HepG2 (cell line): ENCODE measurements around the gene ICE2. TPM values are rescaled to one million over a fixed set of nuclear protein-coding genes. Genes with fewer than 3 reads are reported as not detected.

ENCODE experiments used
- ATF7-NPFF ChIP-seq: sonication (generic); formaldehyde crosslinking; IDR thresholded peaks from 2 replicates; pipeline ENCODE4 v1.8.1; 2023; ENCODE audit warnings: mild to moderate bottlenecking, low read depth, missing genetic modification reagents, moderate library complexity
- FLYWCH1 ChIP-seq: sonication (generic); formaldehyde crosslinking; IDR thresholded peaks from 2 replicates; pipeline ENCODE4 v1.8.1; 2023; ENCODE audit warnings: mild to moderate bottlenecking, missing genetic modification reagents
- GPN1 ChIP-seq: sonication (generic); formaldehyde crosslinking; IDR thresholded peaks from 2 replicates; pipeline ENCODE4 v1.5.1; 2020; ENCODE audit warnings: missing genetic modification reagents, borderline replicate concordance
- HDAC6 ChIP-seq: fragments of 200-600 bp; sonication (generic); IDR thresholded peaks from 2 replicates; pipeline ENCODE4 v1.7.0; 2017; ENCODE audit warnings: mild to moderate bottlenecking, antibody characterized with exemption, low read length, low read depth
- IRF2 ChIP-seq: IDR thresholded peaks from 2 replicates; pipeline ENCODE4 v1.6.1; 2018; ENCODE audit warnings: missing genetic modification reagents, missing compliant biosample characterization
- MIER3 ChIP-seq: IDR thresholded peaks from 2 replicates; pipeline ENCODE4 v1.6.1; 2016; ENCODE audit warnings: missing compliant biosample characterization, borderline replicate concordance
- NFRKB ChIP-seq: fragments of 450-650 bp; IDR thresholded peaks from 2 replicates; pipeline ENCODE4 v1.6.1; 2017
- POLR2G ChIP-seq: fragments of 200-400 bp; formaldehyde crosslinking; IDR thresholded peaks from 2 replicates; pipeline ENCODE4 v1.6.1; 2018; ENCODE audit warnings: mild to moderate bottlenecking, low read depth, low read length, moderate library complexity
- SMC3 ChIP-seq: IDR thresholded peaks from 2 replicates; pipeline ENCODE4 v1.6.1; 2011; ENCODE audit warnings: low read length, improper control_type of control experiment
- TCF12 ChIP-seq, 2 experiments: fragments of 450-650 bp in 1 of 2; sonication (generic) in 1 of 2; formaldehyde crosslinking in 1 of 2; IDR thresholded peaks; 2 replicates each; pipeline versions ENCODE4 v1.6.1 to v1.8.0; 2017 to 2022; ENCODE audit warnings: antibody characterized with exemption in 1 of 2, mild to moderate bottlenecking in 1 of 2, missing genetic modification reagents in 1 of 2, moderate library complexity in 1 of 2
- ZNF143 ChIP-seq: sonication (generic); formaldehyde crosslinking; IDR thresholded peaks from 2 replicates; pipeline ENCODE4 v1.4.0; 2020; ENCODE audit warnings: missing genetic modification reagents
- ZNF326 ChIP-seq: sonication (generic); formaldehyde crosslinking; IDR thresholded peaks from 2 replicates; pipeline ENCODE4 v1.4.0; 2020; ENCODE audit warnings: missing genetic modification reagents, borderline replicate concordance
- ZNF546 ChIP-seq: sonication (generic); formaldehyde crosslinking; conservative IDR thresholded peaks from 2 replicates; pipeline ENCODE4 v1.8.1; 2023; ENCODE audit warnings: mild to moderate bottlenecking, missing genetic modification reagents
- ZNF747 ChIP-seq: sonication (generic); formaldehyde crosslinking; IDR thresholded peaks from 2 replicates; pipeline ENCODE4 v1.8.1; 2023; ENCODE audit warnings: missing genetic modification reagents, mild to moderate bottlenecking, borderline replicate concordance
- ZNF75D ChIP-seq: sonication (generic); formaldehyde crosslinking; IDR thresholded peaks from 2 replicates; pipeline ENCODE4 v1.8.1; 2023; ENCODE audit warnings: missing genetic modification reagents, mild to moderate bottlenecking, borderline replicate concordance
- polyA plus RNA-seq, 8 experiments: library from polyadenylated mRNA; depleted of rRNA in 3 of 8; stranded (reverse) in 7 of 8; unstranded in 1 of 8; fragments of >200 nt; fragmentation: Illumina TruSeq in 4 of 8; extraction: Trizol in 4 of 8; gene quantifications; 2 replicates each; pipeline versions ENCODE4 v1.2.1 to v1.2.3, GENCODE V29; 2011 to 2016; ENCODE audit warnings: low read depth in 4 of 8, missing spikeins in 1 of 8, mixed read lengths in 1 of 8; ENCODE audit not compliant: insufficient read depth in 1 of 8
- total RNA-seq, 5 experiments: library from RNA; depleted of rRNA; stranded (reverse); fragments of >200 nt; fragmentation: Illumina TruSeq; extraction: Trizol; gene quantifications; 2 replicates each; pipeline ENCODE4 v1.2.3, GENCODE V29; 2016; ENCODE audit warnings: low read depth in 1 of 5
- TF ChIP-seq, protein P1 (sequence below): sonication (generic); formaldehyde crosslinking; IDR thresholded peaks from 2 replicates; pipeline ENCODE4 v1.4.0; 2020; ENCODE audit warnings: missing genetic modification reagents
- TF ChIP-seq, protein P2 (sequence below): sonication (generic); formaldehyde crosslinking; conservative IDR thresholded peaks from 2 replicates; pipeline ENCODE4 v1.8.0; 2022; ENCODE audit warnings: mild to moderate bottlenecking, moderate library complexity, missing genetic modification reagents
- TF ChIP-seq, protein P3 (sequence below): sonication (generic); formaldehyde crosslinking; IDR thresholded peaks from 2 replicates; pipeline ENCODE4 v1.4.0; 2020; ENCODE audit warnings: missing genetic modification reagents
- TF ChIP-seq, protein P4 (sequence below): IDR thresholded peaks from 2 replicates; pipeline ENCODE4 v1.6.1; 2018; ENCODE audit warnings: missing genetic modification reagents

Gene ICE2
- total and polyA plus RNA-seq, 2 of the 13 experiments (the other 11 are each of a cell fraction or from before 2014, with no cell fraction given) = 24.8 to 26.4 TPM

DNA sequence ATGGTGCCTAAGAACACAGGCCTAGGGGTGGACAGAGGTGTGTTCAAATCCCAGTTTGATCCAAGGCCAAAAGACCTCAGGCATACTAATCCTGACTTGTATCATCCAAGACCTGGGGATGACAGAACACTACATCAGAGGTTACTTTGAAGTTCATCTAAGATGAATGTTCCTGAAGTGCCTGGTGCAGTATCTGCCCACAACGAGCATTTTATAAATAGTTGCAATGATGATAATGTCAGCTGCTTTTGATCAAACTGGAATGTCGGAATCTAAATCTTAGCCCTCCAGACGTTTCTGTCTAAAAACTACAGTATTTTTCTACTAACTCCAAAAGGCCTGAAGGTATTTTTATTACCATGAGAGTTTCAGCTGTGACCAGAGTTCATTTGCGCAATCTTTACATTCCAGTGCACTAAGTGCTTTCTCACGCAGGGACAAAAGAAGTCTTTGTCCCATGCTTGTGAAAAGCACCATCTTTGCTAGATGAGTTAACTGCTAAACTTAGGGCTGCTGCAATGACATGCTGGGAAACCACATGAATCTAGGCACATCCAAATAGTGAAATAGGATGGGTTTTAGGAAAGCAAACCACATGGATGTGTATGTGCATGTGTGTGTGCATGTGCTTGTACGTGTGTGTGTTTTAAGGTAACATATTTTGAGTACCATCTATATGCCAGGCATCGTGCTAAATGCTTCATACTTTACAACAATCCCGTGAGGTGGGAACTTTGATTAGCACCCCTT lies 99.2 kb downstream of the ICE2 start (continued):
- peak; percentile 92 for TF ChIP-seq IRF2 (CRISPR knock-in tag)
- TF ChIP-seq, protein P1, sequence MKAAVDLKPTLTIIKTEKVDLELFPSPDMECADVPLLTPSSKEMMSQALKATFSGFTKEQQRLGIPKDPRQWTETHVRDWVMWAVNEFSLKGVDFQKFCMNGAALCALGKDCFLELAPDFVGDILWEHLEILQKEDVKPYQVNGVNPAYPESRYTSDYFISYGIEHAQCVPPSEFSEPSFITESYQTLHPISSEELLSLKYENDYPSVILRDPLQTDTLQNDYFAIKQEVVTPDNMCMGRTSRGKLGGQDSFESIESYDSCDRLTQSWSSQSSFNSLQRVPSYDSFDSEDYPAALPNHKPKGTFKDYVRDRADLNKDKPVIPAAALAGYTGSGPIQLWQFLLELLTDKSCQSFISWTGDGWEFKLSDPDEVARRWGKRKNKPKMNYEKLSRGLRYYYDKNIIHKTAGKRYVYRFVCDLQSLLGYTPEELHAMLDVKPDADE (CRISPR knock-in tag) = no peak
- no peak for TF ChIP-seq FLYWCH1 (CRISPR knock-in tag)
- TF ChIP-seq, protein P2, sequence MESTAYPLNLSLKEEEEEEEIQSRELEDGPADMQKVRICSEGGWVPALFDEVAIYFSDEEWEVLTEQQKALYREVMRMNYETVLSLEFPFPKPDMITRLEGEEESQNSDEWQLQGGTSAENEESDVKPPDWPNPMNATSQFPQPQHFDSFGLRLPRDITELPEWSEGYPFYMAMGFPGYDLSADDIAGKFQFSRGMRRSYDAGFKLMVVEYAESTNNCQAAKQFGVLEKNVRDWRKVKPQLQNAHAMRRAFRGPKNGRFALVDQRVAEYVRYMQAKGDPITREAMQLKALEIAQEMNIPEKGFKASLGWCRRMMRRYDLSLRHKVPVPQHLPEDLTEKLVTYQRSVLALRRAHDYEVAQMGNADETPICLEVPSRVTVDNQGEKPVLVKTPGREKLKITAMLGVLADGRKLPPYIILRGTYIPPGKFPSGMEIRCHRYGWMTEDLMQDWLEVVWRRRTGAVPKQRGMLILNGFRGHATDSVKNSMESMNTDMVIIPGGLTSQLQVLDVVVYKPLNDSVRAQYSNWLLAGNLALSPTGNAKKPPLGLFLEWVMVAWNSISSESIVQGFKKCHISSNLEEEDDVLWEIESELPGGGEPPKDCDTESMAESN = 0 out of 2 replicates have a peak, but pooled peaks have one; percentile 26
- TF ChIP-seq, protein P3, sequence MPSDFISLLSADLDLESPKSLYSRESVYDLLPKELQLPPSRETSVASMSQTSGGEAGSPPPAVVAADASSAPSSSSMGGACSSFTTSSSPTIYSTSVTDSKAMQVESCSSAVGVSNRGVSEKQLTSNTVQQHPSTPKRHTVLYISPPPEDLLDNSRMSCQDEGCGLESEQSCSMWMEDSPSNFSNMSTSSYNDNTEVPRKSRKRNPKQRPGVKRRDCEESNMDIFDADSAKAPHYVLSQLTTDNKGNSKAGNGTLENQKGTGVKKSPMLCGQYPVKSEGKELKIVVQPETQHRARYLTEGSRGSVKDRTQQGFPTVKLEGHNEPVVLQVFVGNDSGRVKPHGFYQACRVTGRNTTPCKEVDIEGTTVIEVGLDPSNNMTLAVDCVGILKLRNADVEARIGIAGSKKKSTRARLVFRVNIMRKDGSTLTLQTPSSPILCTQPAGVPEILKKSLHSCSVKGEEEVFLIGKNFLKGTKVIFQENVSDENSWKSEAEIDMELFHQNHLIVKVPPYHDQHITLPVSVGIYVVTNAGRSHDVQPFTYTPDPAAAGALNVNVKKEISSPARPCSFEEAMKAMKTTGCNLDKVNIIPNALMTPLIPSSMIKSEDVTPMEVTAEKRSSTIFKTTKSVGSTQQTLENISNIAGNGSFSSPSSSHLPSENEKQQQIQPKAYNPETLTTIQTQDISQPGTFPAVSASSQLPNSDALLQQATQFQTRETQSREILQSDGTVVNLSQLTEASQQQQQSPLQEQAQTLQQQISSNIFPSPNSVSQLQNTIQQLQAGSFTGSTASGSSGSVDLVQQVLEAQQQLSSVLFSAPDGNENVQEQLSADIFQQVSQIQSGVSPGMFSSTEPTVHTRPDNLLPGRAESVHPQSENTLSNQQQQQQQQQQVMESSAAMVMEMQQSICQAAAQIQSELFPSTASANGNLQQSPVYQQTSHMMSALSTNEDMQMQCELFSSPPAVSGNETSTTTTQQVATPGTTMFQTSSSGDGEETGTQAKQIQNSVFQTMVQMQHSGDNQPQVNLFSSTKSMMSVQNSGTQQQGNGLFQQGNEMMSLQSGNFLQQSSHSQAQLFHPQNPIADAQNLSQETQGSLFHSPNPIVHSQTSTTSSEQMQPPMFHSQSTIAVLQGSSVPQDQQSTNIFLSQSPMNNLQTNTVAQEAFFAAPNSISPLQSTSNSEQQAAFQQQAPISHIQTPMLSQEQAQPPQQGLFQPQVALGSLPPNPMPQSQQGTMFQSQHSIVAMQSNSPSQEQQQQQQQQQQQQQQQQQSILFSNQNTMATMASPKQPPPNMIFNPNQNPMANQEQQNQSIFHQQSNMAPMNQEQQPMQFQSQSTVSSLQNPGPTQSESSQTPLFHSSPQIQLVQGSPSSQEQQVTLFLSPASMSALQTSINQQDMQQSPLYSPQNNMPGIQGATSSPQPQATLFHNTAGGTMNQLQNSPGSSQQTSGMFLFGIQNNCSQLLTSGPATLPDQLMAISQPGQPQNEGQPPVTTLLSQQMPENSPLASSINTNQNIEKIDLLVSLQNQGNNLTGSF = no peak
- TF ChIP-seq POLR2G = no peak; the same call in 1 of the 2 replicates
- no peak for TF ChIP-seq ZNF326 (CRISPR knock-in tag)
- no peak for TF ChIP-seq ZNF747 (CRISPR knock-in tag)
- peak; percentile 88; the same call in 1 of the 2 replicates for TF ChIP-seq MIER3 (CRISPR knock-in tag)
- TF ChIP-seq ZNF75D = no peak
- TF ChIP-seq ZNF546 = no peak
- peak; percentile 28 for TF ChIP-seq SMC3
- no peak for TF ChIP-seq TCF12 (IDR thresholded peaks at IDR 0.05)
- 0 out of 2 replicates have a peak, but pooled peaks have one; percentile 6 for TF ChIP-seq TCF12 (CRISPR knock-in tag; IDR thresholded peaks at IDR 0.05)
- no peak for TF ChIP-seq NFRKB
- TF ChIP-seq ATF7-NPFF (CRISPR knock-in tag) = peak; percentile 46; the same call in 1 of the 2 replicates
- no peak for TF ChIP-seq GPN1 (CRISPR knock-in tag)
- TF ChIP-seq, protein P4, sequence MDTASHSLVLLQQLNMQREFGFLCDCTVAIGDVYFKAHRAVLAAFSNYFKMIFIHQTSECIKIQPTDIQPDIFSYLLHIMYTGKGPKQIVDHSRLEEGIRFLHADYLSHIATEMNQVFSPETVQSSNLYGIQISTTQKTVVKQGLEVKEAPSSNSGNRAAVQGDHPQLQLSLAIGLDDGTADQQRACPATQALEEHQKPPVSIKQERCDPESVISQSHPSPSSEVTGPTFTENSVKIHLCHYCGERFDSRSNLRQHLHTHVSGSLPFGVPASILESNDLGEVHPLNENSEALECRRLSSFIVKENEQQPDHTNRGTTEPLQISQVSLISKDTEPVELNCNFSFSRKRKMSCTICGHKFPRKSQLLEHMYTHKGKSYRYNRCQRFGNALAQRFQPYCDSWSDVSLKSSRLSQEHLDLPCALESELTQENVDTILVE (CRISPR knock-in tag) = peak; percentile 79
- peak; percentile 54; the same call in 1 of the 2 replicates for TF ChIP-seq ZNF143 (CRISPR knock-in tag)
- no peak for TF ChIP-seq HDAC6
